ENCODE results near the gene CYP2B6. TPM values are rescaled to one million over a fixed set of nuclear protein-coding genes. Genes with fewer than 3 reads are reported as not detected.

Gene CYP2B6
- total RNA-seq, 2 donors from 2014 or later = not detected

DNA sequence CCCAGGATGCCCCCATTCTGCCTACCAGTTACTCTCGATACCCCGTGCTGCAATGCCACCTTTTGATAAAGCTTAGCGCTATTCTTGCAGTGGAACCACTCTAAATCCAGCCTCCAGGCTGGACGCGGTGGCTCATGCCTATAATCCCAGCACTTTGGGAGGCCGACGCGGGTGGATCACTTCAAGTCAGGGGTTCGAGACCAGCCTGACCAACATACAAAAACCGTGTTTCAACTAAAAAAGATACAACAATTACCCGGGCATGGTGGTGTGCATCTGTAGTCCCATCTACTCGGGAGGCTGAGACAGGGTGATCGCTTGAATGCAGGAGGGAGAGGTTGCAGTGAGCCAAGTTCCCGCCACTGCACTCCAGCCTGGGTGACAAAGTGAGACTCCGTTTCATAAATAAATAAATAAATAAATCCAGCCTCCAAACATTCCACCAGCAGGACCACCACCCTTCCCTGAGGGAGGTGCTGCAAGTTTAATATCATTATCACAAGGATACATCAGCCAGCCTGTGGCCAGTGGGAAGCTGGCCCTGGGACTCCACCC, 27.7 kb downstream of the CYP2B6 start:
- 83 to 84% methylated on average over 15 of the region's 15 CpGs for WGBS, 2 donors
- Histone ChIP-seq H3K4me1 (no peaks in the 10 kb centered on the region), H3K27ac (no peak overlapping the region), H3K4me3 (no peak overlapping the region), H3K9me3 (no peaks in the 10 kb centered on the region), H3K36me3 (replicated peaks in 1 of 2; ENCODE audit: insufficient read depth in 1 of 2, low read depth in 2 of 2) (no peaks in the 10 kb centered on the region), H3K27me3 (peaks cover 0 to 7% of the 10 kb centered on the region in 2 donors)
- ATAC-seq (no peak), DNase-seq (no peak)
- TF ChIP-seq, protein P1, sequence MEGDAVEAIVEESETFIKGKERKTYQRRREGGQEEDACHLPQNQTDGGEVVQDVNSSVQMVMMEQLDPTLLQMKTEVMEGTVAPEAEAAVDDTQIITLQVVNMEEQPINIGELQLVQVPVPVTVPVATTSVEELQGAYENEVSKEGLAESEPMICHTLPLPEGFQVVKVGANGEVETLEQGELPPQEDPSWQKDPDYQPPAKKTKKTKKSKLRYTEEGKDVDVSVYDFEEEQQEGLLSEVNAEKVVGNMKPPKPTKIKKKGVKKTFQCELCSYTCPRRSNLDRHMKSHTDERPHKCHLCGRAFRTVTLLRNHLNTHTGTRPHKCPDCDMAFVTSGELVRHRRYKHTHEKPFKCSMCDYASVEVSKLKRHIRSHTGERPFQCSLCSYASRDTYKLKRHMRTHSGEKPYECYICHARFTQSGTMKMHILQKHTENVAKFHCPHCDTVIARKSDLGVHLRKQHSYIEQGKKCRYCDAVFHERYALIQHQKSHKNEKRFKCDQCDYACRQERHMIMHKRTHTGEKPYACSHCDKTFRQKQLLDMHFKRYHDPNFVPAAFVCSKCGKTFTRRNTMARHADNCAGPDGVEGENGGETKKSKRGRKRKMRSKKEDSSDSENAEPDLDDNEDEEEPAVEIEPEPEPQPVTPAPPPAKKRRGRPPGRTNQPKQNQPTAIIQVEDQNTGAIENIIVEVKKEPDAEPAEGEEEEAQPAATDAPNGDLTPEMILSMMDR (IDR thresholded peaks at IDR 0.05) = no peak
- no peak for TF ChIP-seq POLR2A (IDR thresholded peaks at IDR 0.05)
- intact Hi-C loops (cut with DNase I) = no loop called here

DNA sequence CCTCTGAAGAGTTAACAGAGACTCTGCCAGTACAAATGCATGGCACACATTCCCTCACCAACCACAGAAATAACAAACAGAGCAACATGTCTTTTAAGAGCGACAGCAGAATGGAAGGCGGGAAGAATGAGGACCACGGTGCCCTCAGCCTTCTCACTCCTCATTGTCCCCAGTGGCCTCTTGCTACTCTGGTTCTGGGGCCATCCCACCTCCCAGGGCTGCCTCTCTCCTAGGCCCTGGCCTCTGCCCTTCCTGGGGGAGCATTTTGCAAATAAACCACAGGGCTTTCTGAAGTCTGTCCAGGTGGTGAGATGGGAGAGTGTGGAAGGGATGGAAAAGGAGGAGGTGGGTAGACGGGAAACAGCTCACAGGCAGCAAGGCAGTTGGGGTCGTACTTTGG, 28.3 kb downstream of the CYP2B6 start:
- 32 to 42% methylated on average over 3 to 5 of the region's 5 CpGs for WGBS, 2 donors
- DNase-seq (no peak), ATAC-seq (no peak)
- H3K9me3 ChIP-seq = no peaks in the 10 kb centered on the region
- H3K4me3 ChIP-seq = no peak overlapping the region
- peaks cover 0 to 7% of the 10 kb centered on the region in 2 donors for H3K27me3 ChIP-seq
- H3K4me1 ChIP-seq = no peaks in the 10 kb centered on the region
- no peak overlapping the region for H3K27ac ChIP-seq
- H3K36me3 ChIP-seq (replicated peaks in 1 of 2; ENCODE audit: insufficient read depth in 1 of 2, low read depth in 2 of 2) = no peaks in the 10 kb centered on the region
- no peak for TF ChIP-seq POLR2A (IDR thresholded peaks at IDR 0.05)
- TF ChIP-seq, protein P1 (IDR thresholded peaks at IDR 0.05) = no peak
- intact Hi-C loops (cut with DNase I) = no loop called here

DNA sequence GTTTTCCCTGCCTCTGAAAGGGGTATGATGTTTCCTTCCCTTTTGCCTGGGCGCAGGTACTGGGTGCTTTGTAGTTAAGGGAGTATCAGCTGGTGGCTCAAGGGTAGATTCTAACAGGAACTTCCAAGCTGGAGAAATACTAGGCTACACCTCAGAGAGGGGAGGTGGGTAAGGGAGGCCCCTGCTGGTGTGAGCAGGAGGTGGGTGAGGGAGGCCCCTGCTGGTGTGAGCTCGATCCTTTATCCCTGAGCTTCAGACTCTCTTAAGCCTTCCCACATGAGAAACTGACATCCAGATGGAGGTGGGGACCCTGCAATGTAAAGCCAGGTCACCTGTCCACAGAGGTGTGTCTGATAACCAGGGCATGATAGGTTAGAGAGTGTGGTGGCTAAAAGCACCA, 32.1 kb downstream of the CYP2B6 start:
- no peaks in the 10 kb centered on the region for H3K9me3 ChIP-seq
- DNase-seq (no peak), ATAC-seq (no peak)
- H3K4me1 ChIP-seq = no peaks in the 10 kb centered on the region
- intact Hi-C loops (cut with DNase I) = no loop called here
- no peak for TF ChIP-seq POLR2A (IDR thresholded peaks at IDR 0.05)
- TF ChIP-seq, protein P1 (IDR thresholded peaks at IDR 0.05) = no peak
- WGBS, 2 donors = 54 to 60% methylated on average over 2 of the region's 2 CpGs
- H3K36me3 ChIP-seq (replicated peaks in 1 of 2; ENCODE audit: insufficient read depth in 1 of 2, low read depth in 2 of 2) = no peaks in the 10 kb centered on the region
- H3K27me3 ChIP-seq = peaks cover 0 to 7% of the 10 kb centered on the region in 2 donors
- no peak overlapping the region for H3K4me3 ChIP-seq
- no peak overlapping the region for H3K27ac ChIP-seq

DNA sequence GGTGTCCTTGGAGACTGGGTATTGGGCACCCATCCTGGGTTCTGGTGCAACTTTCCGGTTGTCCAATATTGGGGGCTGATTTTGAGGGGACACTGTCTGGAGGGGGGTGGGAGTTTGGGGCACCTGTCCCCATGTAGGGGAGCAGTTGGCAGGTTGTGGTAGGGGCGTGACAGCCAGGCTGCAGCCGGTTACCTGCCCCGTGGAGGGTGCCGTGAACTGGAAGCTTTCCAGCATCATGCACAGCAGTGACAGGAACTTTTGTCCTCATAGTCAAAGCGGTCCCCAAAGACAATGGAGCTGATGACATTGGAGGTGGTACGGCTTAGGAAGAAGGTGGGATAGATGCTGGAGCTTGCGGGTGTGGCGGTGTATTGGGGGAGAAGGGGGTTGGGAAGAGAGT, 34.3 kb downstream of the CYP2B6 start:
- DNase-seq (no peak), ATAC-seq (no peak)
- Histone ChIP-seq H3K4me3 (no peak overlapping the region), H3K9me3 (no peaks in the 10 kb centered on the region), H3K4me1 (no peaks in the 10 kb centered on the region), H3K27me3 (no peaks in the 10 kb centered on the region), H3K27ac (no peak overlapping the region), H3K36me3 (replicated peaks in 1 of 2; ENCODE audit: insufficient read depth in 1 of 2, low read depth in 2 of 2) (no peaks in the 10 kb centered on the region)
- WGBS, 2 donors = 60 to 66% methylated on average over 9 of the region's 9 CpGs
- TF ChIP-seq, protein P1 (IDR thresholded peaks at IDR 0.05) = no peak
- no peak for TF ChIP-seq POLR2A (IDR thresholded peaks at IDR 0.05)
- intact Hi-C loops (cut with DNase I) = no loop called here

DNA sequence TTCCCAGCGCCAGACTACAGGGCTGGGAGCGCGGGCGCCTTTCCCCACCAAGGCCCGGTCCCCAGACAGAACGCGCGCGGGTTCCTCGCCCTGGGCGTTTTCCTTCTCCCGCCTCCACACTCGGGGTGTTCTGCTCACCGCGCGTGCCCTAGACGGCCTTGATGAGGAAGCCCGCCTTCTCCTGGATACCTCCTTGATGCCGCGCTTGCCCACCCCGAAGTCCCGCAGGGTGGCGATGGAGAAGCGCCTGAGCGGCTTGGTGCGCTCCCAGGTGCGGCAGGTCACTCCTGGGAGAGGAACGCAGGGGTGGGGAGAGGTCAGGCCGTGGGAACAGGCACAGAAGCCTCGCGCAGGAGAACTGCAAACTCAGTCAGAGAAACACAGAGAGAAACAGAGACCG, 34.8 kb downstream of the CYP2B6 start:
- no peaks in the 10 kb centered on the region for H3K9me3 ChIP-seq
- no peak for ATAC-seq
- H3K4me3 ChIP-seq = no peak overlapping the region
- 2 to 11% methylated on average over 9 to 32 of the region's 32 CpGs for WGBS, 2 donors
- no peak for DNase-seq
- H3K36me3 ChIP-seq (replicated peaks in 1 of 2; ENCODE audit: insufficient read depth in 1 of 2, low read depth in 2 of 2) = no peaks in the 10 kb centered on the region
- H3K4me1 ChIP-seq = no peaks in the 10 kb centered on the region
- intact Hi-C loops (cut with DNase I) = no loop called here
- no peak overlapping the region for H3K27ac ChIP-seq
- no peaks in the 10 kb centered on the region for H3K27me3 ChIP-seq
- no peak for TF ChIP-seq POLR2A (IDR thresholded peaks at IDR 0.05)
- TF ChIP-seq, protein P1 (IDR thresholded peaks at IDR 0.05) = no peak

Data from body of pancreas (tissue), 4 donors.